ENCODE results near the gene MCM5.
A peak's percentile ranks its signal among the peaks of the same experiment; 100 is the strongest.

- TF ChIP-seq, protein P1, sequence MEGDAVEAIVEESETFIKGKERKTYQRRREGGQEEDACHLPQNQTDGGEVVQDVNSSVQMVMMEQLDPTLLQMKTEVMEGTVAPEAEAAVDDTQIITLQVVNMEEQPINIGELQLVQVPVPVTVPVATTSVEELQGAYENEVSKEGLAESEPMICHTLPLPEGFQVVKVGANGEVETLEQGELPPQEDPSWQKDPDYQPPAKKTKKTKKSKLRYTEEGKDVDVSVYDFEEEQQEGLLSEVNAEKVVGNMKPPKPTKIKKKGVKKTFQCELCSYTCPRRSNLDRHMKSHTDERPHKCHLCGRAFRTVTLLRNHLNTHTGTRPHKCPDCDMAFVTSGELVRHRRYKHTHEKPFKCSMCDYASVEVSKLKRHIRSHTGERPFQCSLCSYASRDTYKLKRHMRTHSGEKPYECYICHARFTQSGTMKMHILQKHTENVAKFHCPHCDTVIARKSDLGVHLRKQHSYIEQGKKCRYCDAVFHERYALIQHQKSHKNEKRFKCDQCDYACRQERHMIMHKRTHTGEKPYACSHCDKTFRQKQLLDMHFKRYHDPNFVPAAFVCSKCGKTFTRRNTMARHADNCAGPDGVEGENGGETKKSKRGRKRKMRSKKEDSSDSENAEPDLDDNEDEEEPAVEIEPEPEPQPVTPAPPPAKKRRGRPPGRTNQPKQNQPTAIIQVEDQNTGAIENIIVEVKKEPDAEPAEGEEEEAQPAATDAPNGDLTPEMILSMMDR (conservative IDR thresholded peaks at IDR 0.05; ENCODE audit: low read depth in 2 of 2): peak in 1 of 2 experiments; percentile 34; a peak in 2 of 4 replicates
- no peak for TF ChIP-seq EZH2 (IDR thresholded peaks at IDR 0.05; ENCODE audit: low read depth, unreplicated experiment)
- peak; percentile 67 for TF ChIP-seq POLR2AphosphoS5 (IDR thresholded peaks at IDR 0.05; ENCODE audit: low read depth)
- no peak for TF ChIP-seq STAT1 (IDR thresholded peaks at IDR 0.05; ENCODE audit: unreplicated experiment)
- no peak for TF ChIP-seq NANOG (IDR thresholded peaks at IDR 0.05; ENCODE audit: borderline replicate concordance)
- TF ChIP-seq ZNF331 (CRISPR knock-in tag; IDR thresholded peaks at IDR 0.05; ENCODE audit: low read depth): no peak
- TF ChIP-seq CREB1 (CRISPR knock-in tag; IDR thresholded peaks at IDR 0.05; ENCODE audit: low read depth): no peak
- no peak for TF ChIP-seq EZH2phosphoT487 (IDR thresholded peaks at IDR 0.05; ENCODE audit: unreplicated experiment)
- TF ChIP-seq, protein P2, sequence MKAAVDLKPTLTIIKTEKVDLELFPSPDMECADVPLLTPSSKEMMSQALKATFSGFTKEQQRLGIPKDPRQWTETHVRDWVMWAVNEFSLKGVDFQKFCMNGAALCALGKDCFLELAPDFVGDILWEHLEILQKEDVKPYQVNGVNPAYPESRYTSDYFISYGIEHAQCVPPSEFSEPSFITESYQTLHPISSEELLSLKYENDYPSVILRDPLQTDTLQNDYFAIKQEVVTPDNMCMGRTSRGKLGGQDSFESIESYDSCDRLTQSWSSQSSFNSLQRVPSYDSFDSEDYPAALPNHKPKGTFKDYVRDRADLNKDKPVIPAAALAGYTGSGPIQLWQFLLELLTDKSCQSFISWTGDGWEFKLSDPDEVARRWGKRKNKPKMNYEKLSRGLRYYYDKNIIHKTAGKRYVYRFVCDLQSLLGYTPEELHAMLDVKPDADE (IDR thresholded peaks at IDR 0.05): no peak
- TF ChIP-seq, protein P3, sequence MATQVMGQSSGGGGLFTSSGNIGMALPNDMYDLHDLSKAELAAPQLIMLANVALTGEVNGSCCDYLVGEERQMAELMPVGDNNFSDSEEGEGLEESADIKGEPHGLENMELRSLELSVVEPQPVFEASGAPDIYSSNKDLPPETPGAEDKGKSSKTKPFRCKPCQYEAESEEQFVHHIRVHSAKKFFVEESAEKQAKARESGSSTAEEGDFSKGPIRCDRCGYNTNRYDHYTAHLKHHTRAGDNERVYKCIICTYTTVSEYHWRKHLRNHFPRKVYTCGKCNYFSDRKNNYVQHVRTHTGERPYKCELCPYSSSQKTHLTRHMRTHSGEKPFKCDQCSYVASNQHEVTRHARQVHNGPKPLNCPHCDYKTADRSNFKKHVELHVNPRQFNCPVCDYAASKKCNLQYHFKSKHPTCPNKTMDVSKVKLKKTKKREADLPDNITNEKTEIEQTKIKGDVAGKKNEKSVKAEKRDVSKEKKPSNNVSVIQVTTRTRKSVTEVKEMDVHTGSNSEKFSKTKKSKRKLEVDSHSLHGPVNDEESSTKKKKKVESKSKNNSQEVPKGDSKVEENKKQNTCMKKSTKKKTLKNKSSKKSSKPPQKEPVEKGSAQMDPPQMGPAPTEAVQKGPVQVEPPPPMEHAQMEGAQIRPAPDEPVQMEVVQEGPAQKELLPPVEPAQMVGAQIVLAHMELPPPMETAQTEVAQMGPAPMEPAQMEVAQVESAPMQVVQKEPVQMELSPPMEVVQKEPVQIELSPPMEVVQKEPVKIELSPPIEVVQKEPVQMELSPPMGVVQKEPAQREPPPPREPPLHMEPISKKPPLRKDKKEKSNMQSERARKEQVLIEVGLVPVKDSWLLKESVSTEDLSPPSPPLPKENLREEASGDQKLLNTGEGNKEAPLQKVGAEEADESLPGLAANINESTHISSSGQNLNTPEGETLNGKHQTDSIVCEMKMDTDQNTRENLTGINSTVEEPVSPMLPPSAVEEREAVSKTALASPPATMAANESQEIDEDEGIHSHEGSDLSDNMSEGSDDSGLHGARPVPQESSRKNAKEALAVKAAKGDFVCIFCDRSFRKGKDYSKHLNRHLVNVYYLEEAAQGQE (IDR thresholded peaks at IDR 0.05; ENCODE audit: unreplicated experiment): no peak
- TF ChIP-seq ZNF114 (CRISPR knock-in tag; IDR thresholded peaks at IDR 0.05): no peak
Measured at GRCh38 chr22:35380537-35381423, 19.2 kb upstream of the MCM5 start, which contains the start of gene HMOX1.

Data from GM23338 (cell line).